LHCN-M2 (cell line): ENCODE results near the gene ACTL8. TPM values are rescaled to one million over a fixed set of nuclear protein-coding genes. Genes with fewer than 3 reads are reported as not detected.
A peak's percentile ranks its signal among the peaks of the same experiment; 100 is the strongest.

Experiments
- DNase-seq: peaks from one replicate; pipeline ENCODE4 v3.0.0-alpha.2; 2012; ENCODE audit warnings: low read depth
- total RNA-seq: library from RNA; depleted of rRNA; stranded (reverse); fragments of >200 nt; gene quantifications from 2 replicates; pipeline ENCODE4 v1.2.3, GENCODE V29; 2014

ACTL8 gene
- total RNA-seq, 1 experiment from 2014 or later, result not detected

DNA sequence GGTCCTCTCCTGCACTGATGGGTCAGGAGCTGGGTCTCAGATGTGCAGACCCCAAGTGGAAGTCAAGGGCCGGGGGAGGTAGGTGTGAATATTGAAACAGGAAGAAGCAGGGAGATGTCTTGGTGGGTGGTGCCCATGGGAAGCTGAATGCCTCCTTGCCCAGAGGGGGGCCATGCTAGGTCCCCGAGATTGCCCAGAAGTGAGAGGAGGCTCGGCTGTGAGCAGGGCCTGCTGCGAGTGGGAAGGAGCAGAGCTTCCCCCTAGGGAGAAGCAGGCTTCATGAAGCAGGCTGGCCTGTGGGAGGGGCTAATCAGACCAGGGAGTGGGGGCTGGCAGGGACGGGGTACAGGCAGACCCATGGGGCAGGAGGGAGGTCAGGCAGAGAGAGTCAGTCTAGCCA is 87.6 kb downstream of the ACTL8 start:
- no peak for DNase-seq

DNA sequence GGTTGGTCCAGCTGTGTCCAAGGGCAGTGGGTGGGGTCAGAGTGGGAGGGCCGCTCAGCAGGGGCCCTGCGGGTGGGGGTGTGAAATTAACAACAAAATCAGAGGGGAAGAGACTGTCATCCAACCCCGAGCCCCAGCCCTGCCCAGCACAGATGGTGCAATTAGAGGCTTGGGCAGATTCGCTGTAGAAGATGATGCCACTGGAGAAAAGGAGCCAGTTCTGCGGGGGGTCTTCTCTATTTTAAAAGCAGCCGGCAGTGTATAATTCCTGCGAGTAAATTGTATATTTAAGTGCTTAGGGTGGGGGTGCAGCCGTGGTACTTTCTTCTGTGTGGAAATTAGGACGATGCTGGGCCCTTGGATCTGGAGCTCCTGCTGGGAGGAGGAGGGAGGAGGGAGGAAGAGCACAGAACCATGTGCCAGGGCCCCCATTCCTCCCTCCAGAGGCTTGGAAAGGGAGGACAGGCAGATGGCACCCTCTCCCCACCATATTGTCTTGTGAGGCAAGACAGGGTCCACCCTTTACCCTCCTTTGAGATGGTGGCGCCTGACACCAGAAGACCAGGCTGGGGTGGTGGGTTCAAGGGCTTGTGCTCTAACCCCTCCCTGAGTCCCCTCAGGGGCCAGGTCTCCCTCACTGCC is 89.2 kb downstream of the ACTL8 start:
- no peak for DNase-seq

DNA sequence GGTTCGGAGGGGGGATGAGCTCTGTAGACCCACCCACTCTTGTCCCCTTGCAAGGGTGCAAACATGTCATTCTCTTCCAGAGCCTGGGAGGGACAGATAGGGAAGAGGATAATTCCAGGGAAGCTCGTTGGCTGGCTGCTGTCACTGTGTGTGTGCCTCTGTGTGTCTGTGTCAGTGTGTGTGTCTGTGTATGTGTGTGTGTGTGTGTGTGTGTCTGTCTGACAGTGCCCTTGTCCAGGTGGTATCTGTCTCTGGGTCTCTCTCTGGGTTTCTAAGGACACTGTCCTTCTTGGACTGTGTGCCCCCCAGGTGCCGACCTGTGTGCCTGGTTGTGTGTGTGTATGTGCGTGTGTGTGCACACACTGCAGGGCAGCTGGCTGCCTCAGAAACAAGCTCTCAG is 90.5 kb downstream of the ACTL8 start:
- DNase-seq, result no peak

DNA sequence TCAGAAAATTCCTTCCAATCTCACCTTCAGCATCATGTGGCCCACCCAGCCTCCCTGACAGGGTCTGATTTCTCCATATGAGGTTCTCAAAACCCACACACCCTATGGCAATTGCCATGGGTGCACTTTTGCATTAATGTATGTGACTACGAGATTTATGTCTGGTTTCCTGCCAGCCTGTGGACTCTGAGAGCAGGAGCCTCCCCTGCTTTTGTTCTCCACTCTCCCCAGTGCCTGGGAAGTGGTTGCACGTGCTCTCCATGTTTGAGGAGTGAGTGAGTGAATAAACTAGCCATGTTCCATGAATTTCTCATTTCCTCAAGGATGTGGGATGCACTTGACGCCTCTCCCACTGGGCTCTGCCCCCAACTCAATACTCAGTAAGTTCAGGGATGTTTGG is 91.2 kb downstream of the ACTL8 start:
- DNase-seq, result no peak

DNA sequence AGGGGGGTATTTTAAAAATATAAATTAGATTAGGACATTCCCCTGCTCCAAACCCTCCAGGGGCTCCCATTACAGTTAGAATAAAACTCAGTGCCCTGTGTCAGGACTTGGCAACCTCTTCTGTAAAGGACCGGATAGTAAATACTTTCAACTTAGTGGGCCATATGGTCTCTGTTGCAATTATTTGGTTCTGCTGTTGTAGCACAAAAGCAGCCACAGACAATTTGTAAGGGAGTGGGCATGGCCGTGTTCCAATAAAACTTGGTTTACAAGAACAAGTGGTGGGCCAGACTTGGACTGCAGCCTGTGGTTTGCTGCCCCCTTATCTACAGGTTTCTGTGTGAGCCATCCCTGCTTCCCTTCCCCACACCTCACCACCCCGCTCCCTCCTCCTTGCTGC is 92.0 kb downstream of the ACTL8 start:
- no peak for DNase-seq

DNA sequence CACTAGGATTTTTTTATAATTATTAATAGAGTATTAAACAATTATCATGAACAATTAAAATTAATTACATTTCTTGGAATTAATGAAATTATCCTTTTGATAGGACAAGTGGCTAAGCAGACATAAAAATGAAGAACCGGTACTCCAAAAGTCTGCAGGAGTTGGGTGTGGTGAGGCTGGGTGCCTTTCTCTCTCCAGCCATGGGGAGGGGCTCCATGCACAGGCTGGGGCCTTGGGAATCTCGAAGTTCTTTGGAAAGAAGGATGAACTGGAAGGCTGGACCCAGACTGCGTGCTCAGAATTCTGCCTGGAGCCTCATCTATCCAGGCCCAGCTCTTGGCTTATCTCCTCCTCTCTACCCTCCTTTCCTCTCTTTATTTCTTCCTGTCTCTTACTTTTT is 94.1 kb downstream of the ACTL8 start:
- no peak for DNase-seq

DNA sequence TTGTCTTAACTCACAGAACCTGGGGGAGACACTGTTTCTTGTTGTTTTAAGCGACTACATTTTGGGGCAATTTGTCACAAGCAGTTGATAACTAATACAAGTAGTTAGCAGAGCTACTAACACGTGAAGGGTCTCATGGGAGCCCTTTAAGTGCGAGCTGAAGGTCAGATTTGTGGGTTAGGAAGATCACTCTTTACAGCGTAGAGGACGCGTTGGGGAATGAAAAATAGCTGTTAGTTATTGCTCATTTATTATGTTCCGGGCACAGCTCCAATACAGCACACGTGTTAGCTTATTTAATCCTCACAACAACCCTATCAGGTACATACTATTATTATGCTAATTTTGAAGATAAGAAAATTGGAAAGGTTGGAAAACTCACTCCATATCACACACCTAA is 95.9 kb downstream of the ACTL8 start:
- DNase-seq, result no peak

DNA sequence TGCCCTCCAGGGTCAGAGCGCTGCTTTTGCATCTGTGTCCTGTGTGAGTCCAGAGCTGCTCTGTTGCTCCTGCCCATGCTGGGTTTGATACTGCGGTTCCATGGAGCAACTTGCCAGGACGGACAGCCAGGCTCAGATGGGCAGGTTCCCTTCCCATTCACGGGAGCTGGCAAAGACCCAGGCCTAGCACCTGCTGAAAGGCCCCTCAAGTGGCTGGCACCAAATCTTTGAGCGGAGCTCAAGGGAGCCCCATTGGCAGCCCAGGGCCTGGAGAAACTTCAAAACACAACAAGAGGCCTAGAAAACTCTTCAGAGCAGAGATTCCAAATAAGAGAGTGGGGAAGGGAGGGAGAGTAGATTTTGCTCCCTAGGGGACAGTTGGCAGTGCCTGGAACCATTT is 97.2 kb downstream of the ACTL8 start:
- no peak for DNase-seq

DNA sequence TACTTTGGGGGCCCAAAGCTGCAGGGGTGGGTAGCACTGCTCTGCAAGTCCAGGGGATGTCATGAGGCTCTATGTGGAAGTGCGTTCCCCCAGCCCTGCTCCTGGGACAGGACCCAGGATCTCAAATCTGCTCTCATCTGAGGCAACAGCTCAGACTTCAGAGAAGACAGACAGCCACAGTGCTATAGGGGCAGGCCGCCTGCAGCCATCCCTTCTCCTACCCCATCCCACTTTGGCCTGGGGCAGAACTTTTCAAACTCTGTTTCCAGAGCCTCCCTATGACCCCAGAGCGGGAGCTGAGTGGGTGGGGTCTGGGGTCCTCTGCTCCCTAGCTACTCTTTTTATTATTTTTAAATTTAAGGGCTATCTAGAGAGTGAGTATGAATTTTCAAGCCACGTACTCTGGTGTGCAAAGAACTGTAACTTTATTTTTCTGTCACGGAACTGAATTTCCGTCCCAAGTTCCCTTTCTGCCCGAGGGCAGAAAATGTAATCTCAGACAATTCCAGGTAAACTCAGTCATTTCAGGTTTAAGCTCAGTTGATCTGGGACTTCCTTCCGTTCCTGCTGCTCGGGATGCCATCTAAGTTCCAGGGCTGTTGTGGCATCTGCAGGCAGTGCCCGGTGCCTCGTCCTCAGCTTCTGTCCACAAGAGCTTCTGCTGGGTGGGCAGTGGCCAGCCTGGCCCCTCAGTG is 98.3 kb downstream of the ACTL8 start:
- DNase-seq, result no peak

DNA sequence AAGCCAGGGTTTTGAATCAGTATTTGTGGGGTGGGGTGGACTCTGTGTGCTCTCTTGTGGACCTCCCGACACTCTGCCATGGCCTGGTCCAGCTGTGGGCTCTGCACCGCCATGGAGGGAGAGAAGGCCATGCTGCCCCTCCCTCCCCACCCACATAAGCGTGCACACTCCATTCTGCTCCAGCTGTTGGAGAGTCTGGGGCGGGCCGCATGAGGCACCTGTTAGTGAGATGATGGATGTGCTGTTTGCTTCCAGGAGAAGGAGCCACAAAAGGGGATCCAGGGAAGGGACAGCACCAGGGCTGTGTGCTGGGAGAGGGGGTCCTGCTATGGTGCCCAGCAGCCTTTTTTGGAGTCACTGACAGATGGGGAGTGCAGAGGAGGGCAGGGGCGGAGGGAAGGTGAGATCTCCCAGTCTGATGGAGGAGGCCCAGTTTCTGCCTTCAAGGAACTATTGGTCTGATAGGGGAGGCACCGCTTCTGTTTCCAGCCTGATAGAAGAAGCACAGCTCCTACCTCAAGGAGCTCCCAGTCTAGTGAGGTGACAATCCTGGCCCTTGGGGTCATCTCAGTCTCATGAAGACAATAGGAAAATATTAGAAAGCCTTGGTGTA is 101.5 kb downstream of the ACTL8 start:
- peak; percentile 41 for DNase-seq

DNA sequence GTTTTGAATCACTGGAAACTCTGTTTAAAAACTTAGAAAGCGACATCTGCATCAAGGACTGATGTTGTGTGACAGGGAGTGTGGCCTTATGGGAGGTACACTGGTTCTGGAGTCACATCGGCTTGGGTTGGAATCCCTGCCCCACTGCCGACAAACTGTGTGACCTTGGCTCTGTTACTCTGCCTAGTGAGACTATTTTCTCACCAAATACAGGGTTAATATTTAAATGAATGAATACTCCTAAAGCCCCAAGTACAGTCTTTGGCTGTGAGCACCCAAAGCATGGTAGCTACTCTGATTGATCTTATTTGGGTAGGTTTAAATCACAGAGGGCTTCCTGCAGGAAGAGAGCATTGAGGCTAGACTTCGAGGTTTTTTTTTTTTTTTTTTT is 102.0 kb downstream of the ACTL8 start:
- DNase-seq, result no peak

DNA sequence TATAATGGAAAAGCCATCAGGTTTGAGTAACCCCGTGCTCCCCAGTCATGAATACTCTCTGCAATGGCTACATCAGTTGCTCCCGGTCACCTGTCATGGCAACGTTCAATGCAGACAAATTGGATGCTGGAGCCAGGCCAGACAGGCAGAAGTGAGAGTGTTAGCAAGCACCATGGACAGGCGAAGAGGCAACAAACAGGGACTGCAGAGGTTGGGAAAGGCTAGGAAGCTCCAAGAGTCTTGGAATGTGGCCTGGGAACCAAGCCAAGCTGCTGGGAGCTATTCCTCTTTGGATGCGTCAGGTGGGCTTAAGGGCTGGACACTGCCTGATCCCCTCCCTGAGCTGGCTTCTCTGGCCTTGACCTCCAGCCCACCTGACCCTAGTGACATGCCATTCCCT is 102.9 kb downstream of the ACTL8 start:
- no peak for DNase-seq

DNA sequence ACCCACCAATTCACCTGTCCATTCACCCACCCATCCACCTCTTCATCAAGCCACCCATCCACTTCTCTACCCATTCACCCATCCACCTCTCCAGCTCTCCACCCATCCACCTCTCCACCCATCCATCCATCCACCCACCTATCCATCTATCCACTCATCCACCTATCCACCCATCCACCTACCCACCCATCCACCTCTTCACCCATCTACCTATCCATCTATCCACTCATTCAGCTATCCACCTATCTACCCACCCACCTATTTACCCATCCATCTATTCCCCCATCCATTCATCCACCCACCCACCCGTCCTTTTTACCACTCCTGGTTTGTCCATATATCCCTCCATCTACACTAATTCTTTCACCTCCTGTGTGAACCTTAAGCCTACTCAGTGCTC is 105.7 kb downstream of the ACTL8 start:
- no peak for DNase-seq

DNA sequence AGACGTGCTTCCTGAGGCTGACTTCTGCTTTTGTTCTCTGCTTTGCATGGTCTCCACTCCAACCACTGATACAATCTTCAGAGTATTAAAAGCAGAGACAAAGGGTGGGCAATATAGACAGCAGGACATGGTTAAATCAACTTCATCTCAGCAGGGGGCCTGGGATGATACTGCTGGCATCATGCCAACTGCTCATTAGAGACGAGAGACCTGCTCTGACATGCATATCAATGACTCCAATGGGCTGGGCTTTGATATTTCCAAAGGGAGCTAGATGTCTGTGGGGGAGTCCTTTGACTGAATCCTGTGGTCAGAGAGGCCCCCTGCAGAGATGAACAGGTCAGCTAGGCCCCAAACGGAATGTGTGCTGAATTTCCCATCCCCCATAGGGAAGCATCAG is 106.6 kb downstream of the ACTL8 start:
- DNase-seq, result no peak

DNA sequence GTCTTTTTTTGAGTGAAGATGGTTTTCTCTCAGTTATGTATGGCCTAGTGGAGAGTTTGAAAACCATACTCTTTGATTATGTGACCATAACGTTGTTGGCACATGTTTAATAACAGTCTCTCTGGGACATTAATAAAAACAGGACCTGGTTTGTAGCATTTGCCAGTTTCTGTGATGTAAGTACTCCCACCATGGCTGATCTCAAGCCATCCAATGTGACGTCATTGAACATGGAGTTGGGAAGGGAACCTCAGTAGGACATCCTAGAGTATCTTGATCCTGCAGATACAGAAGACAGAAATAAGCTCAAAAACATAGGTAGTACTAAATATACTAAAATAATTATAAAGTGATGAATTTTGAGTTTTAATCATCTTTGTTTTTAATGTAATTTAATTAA is 107.0 kb downstream of the ACTL8 start:
- DNase-seq, result no peak

DNA sequence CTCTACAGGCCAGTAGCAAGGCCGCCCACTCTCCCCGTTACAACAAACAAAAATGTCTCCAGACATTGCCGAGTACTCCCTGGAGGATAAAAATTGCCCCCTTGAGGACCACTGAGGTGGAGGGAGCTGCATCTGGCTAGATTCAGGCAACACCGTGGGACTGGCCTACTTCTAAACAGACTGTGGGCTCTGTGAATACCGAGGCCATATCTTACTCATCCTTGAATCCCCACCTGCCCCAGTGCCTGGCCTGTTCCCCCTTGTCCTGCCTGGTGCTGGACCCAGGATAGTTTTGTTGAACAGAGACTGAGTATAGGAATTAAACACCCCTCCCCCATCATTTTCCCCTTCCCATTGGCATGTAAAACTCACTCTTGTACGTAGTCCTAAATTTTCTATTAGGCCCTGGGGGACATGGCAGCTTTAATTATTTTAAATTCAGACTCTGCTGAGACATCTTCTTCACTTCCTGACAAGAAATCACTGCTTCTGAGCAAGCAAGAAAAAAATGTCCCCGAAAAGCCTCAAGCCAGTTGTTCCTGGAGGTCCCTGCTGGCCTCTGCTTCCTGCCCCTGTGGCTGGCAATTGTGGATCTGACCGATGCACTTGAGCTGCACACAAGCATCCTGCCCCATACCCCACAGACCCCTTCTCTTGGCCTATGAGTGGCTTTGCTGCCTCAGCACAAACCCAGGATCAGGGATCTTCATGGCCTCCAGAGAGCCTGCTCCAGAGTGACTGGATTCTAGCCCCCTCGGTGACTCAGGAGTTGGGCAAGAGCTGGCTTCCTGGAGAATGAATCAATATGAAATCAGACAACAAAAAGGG is 111.0 kb downstream of the ACTL8 start:
- DNase-seq, result peak; percentile 95

DNA sequence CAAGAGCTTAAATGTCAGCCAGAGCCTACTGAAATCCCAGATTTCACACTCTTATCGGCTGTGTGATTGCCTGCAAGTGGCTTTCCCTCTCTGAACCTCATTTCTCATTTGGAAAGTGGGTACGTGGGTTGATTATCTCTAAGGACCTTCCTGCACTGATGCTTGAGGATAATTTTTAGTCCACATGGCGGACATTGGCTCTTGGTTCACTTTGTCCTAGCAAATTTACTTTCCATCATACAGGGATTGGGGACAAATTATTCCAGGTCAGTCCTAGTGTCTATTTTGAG is 111.6 kb downstream of the ACTL8 start:
- no peak for DNase-seq

DNA sequence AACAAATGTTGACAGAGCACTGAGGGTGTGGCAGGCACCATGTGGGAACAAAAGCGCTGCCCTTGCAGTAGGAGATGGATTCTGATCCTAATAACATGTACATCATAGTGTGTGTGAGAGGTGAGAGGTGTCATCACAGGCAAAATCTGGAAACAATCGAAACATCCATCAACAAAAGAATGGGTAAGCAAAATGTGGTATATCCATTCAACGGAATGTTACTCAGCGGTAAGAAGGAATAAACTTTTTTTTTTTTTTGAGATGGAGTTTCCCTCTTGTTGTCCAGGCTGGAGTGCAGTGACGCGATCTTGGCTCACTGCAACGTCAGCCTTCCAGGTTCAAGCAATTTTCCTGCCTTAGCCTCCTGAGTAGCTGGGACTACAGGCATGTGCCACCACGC is 112.3 kb downstream of the ACTL8 start:
- DNase-seq, result no peak

DNA sequence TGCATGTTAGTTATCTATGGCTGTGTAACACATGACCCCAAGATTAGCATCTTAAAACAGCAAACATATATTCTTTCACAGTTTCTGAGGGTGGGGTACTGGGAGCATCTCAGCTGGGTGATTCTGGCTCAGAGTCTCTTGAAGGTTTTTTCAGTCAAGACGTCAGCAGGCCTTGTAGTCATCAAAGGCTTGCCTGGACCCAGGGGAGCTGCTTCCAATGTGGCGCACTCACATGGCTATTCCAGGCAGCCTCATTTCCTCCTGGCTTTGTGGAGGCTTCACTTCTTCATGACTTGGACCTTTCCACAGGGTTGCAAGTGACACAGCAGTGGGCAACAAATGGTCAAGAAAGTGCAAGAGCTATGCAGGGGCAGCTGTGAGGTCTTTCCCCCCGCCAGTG is 114.7 kb downstream of the ACTL8 start:
- DNase-seq, result no peak

DNA sequence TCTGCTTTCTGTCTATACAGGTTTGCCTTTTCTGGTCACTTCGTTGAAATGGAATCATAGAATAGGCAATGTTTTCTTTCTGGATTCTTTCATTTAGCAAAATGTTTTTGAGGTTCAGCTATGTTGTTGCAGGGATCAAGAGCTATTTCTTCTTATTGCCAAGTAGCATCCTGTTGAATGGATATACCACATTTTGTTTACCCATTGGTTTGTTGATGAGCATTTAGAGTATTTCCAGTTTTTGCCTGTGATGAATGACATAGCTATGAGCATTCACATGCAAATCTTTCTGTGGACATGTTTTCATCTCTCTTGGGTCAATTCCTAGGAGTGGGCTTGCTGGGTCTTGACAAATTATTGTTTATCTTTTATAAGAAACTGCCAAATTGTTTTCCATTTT is 115.5 kb downstream of the ACTL8 start:
- DNase-seq, result no peak

DNA sequence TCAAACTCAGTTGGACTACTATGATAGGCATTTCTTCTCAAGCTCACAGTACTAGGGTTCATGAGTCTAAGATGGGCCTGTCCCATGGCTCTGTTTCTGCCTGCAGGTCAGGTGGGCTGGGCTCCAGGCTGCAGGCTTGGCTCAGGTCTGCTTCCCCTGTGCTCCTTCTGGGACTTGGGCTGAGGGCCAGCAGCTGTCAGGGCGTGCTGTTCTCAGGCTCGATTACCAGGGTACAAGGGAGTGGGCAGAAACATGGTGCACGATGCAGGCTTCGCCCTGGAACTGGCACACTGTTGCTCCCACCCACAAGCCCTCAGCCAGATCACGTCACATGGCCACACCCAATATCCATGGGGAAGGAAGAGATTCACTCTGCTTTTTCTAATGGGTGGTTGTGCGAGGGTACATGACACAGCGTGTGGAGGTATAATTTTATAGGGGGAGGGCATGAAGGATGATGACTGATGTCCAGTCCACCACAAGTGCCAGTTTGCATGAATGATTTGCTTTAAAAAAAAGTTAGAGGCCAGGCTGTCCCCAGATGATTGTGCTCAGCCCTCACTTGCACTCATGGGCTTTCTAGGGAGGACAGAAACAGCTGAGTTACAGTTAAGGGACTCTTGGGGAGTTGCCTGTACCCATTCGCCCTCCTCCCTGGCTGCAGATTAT is 118.0 kb downstream of the ACTL8 start:
- peak; percentile 33 for DNase-seq

DNA sequence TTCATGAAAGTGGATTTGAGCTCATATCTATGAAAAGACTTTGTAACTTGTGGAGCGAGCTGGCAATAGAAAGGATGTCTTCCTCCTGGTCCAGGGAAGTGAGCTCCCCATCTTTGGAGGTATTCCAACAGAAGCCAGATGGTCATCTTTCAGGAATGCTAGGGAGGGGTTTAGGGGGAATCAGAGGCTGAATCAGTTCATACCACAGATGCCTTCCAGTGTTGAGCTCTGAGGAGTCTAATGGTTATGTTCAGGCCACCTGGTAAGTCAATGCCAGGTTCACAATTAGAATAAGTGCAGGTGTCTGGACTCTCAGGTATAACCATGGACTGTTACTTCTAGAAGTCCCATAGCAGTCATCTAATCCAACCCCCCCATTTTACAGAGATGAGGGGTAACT is 119.1 kb downstream of the ACTL8 start:
- peak; percentile 81 for DNase-seq
